KMS-11 (cell line): ENCODE data around the gene CD300A.

ENCODE experiments used
- H2AFZ ChIP-seq: fragments of 200-600 bp; sonication (generic); 2 replicates; pipeline ENCODE4 v1.6.1; 2016; ENCODE audit warnings: antibody characterized with exemption, mixed run types, low read depth
- H3K27ac ChIP-seq: fragments of 200-600 bp; sonication (generic); 2 replicates; pipeline ENCODE4 v1.6.1; 2016; ENCODE audit warnings: mild to moderate bottlenecking, mixed run types
- H3K27me3 ChIP-seq: fragments of 200-600 bp; sonication (generic); 2 replicates; pipeline ENCODE4 v1.6.1; 2017; ENCODE audit warnings: mild to moderate bottlenecking, low read depth, mixed run types, moderate library complexity; ENCODE audit not compliant: insufficient read depth
- H3K36me3 ChIP-seq: fragments of 200-600 bp; sonication (generic); 2 replicates; pipeline ENCODE4 v1.6.1; 2017; ENCODE audit warnings: mild to moderate bottlenecking, mixed run types; ENCODE audit not compliant: insufficient read depth
- H3K4me1 ChIP-seq: fragments of 200-600 bp; sonication (generic); 2 replicates; pipeline ENCODE4 v1.6.1; 2016; ENCODE audit warnings: mild to moderate bottlenecking, low read depth, mixed run types; ENCODE audit not compliant: poor library complexity, severe bottlenecking
- H3K4me2 ChIP-seq: fragments of 200-600 bp; sonication (generic); 2 replicates; pipeline ENCODE4 v1.7.0; 2016; ENCODE audit warnings: mild to moderate bottlenecking, mixed run types
- H3K4me3 ChIP-seq: fragments of 200-600 bp; sonication (generic); IDR thresholded peaks from 2 replicates; pipeline ENCODE4 v1.6.1; 2017; ENCODE audit warnings: low read depth, low read length, mixed read lengths; ENCODE audit not compliant: insufficient read depth
- H3K79me2 ChIP-seq: fragments of 200-600 bp; sonication (generic); 2 replicates; pipeline ENCODE4 v1.6.1; 2016; ENCODE audit warnings: low read depth, mixed run types; ENCODE audit not compliant: insufficient read depth
- H3K9ac ChIP-seq: fragments of 200-600 bp; sonication (generic); 2 replicates; pipeline ENCODE4 v1.6.1; 2016; ENCODE audit warnings: mild to moderate bottlenecking, mixed run types
- H4K20me1 ChIP-seq: fragments of 200-600 bp; sonication (generic); 2 replicates; pipeline ENCODE4 v1.6.1; 2016; ENCODE audit warnings: mild to moderate bottlenecking, mixed run types; ENCODE audit not compliant: insufficient read depth
- TF ChIP-seq, protein P1 (sequence below): fragments of 200-600 bp; sonication (generic); conservative IDR thresholded peaks from 2 replicates; pipeline ENCODE4 v1.6.1; 2017; ENCODE audit warnings: low read depth, mild to moderate bottlenecking, antibody characterized with exemption, low read length, moderate library complexity, mixed read lengths

CD300A gene

DNA sequence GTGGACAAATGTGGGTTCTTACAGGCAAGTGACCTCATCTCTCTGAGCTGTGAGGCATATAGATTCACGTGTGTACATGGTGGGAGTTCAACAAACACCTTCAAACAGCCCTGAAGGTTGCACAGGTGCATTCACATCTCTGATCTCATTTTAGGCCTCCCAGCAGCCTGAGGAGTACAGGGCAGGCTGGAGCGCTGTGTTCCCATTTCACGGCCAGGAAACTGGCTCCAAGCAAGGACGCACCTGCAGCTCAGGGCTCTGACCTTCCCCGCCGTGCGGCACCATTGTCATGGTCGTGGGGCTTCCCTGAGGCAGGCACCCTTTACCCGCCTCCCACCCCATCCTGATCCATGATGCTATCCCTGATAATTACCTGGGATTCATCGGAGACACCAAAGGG lies 4.8 kb upstream of the CD300A start:
- no peak overlapping the region for H3K27ac ChIP-seq
- no peaks in the 10 kb centered on the region for H4K20me1 ChIP-seq
- no peaks in the 10 kb centered on the region for H3K36me3 ChIP-seq
- H3K27me3 ChIP-seq: peaks cover 34% of the 10 kb centered on the region; the same call in 1 of the 2 replicates
- TF ChIP-seq, protein P1, sequence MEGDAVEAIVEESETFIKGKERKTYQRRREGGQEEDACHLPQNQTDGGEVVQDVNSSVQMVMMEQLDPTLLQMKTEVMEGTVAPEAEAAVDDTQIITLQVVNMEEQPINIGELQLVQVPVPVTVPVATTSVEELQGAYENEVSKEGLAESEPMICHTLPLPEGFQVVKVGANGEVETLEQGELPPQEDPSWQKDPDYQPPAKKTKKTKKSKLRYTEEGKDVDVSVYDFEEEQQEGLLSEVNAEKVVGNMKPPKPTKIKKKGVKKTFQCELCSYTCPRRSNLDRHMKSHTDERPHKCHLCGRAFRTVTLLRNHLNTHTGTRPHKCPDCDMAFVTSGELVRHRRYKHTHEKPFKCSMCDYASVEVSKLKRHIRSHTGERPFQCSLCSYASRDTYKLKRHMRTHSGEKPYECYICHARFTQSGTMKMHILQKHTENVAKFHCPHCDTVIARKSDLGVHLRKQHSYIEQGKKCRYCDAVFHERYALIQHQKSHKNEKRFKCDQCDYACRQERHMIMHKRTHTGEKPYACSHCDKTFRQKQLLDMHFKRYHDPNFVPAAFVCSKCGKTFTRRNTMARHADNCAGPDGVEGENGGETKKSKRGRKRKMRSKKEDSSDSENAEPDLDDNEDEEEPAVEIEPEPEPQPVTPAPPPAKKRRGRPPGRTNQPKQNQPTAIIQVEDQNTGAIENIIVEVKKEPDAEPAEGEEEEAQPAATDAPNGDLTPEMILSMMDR: no peak
- no peaks in the 10 kb centered on the region for H3K4me1 ChIP-seq
- H3K79me2 ChIP-seq: no peaks in the 10 kb centered on the region
- no peak overlapping the region for H3K4me3 ChIP-seq
- no peak overlapping the region for H3K9ac ChIP-seq
- no peak overlapping the region for H2AFZ ChIP-seq
- no peak overlapping the region for H3K4me2 ChIP-seq

GRCh38 chr17:74464730-74465377 lies 1.6 kb upstream of the CD300A start:
- Histone ChIP-seq H4K20me1 (no peaks in the 10 kb centered on the region), H3K4me1 (no peaks in the 10 kb centered on the region), H2AFZ (no peak overlapping the region), H3K4me2 (no peak overlapping the region), H3K36me3 (no peaks in the 10 kb centered on the region), H3K9ac (no peak overlapping the region), H3K27ac (no peak overlapping the region), H3K27me3 (peaks cover 30% of the 10 kb centered on the region; the same call in 1 of the 2 replicates), H3K79me2 (no peaks in the 10 kb centered on the region), H3K4me3 (no peak overlapping the region)
- TF ChIP-seq, protein P1: no peak

GRCh38 chr17:74465378-74466110 lies 890 bp upstream of the CD300A start:
- H3K4me2 ChIP-seq: no peak overlapping the region
- TF ChIP-seq, protein P1: no peak
- no peak overlapping the region for H3K4me3 ChIP-seq
- H3K9ac ChIP-seq: no peak overlapping the region
- no peaks in the 10 kb centered on the region for H3K79me2 ChIP-seq
- H3K27ac ChIP-seq: no peak overlapping the region
- no peaks in the 10 kb centered on the region for H3K4me1 ChIP-seq
- no peak overlapping the region for H2AFZ ChIP-seq
- no peaks in the 10 kb centered on the region for H4K20me1 ChIP-seq
- H3K27me3 ChIP-seq: peaks cover 32% of the 10 kb centered on the region; the same call in 1 of the 2 replicates
- H3K36me3 ChIP-seq: no peaks in the 10 kb centered on the region

- Histone ChIP-seq H3K4me2 (no peak overlapping the region), H4K20me1 (no peaks in the 10 kb centered on the region), H3K79me2 (no peaks in the 10 kb centered on the region), H3K4me3 (no peak overlapping the region), H2AFZ (no peak overlapping the region), H3K27me3 (peaks cover 31% of the 10 kb centered on the region; the same call in 1 of the 2 replicates), H3K9ac (no peak overlapping the region), H3K27ac (no peak overlapping the region), H3K4me1 (no peaks in the 10 kb centered on the region), H3K36me3 (no peaks in the 10 kb centered on the region)
- TF ChIP-seq, protein P1: no peak
Observed at GRCh38 chr17:74466828-74467184, 372 bp downstream of the CD300A start.
